ENCODE data around the gene SYNPO2.

DNA sequence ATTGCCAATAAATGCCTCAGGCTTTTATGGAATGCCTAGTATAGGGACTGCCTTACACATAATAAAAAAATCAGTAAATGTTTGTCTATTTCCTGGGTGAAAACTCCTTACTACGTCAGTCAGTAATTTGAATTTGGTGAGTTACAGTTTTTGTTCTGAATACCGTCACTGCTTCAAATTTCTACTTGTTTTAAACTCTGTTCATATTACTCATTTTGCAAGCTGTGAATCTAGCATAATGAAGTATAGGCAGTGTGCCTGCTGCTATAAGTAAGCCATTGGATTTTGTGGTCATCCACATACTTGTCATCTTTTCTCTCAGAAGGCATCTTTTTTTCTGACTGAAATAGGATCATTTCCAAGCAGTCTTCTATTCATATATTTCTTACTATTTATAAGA, 43.1 kb downstream of the SYNPO2 start:
- TF ChIP-seq CBX5 (CRISPR knock-in tag; IDR thresholded peaks at IDR 0.05; ENCODE audit: borderline replicate concordance) (no peak), POLR2A (IDR thresholded peaks at IDR 0.05; ENCODE audit: insufficient read depth in 1 of 2, low read depth in 2 of 2, low read length in 2 of 2) (no peak), JUND (CRISPR knock-in tag; IDR thresholded peaks at IDR 0.05) (no peak), FOXM1 (CRISPR knock-in tag; IDR thresholded peaks at IDR 0.05) (no peak), TOE1 (CRISPR knock-in tag; IDR thresholded peaks at IDR 0.05) (no peak), ZNF234 (CRISPR knock-in tag; conservative IDR thresholded peaks at IDR 0.05) (no peak), RBAK (CRISPR knock-in tag; IDR thresholded peaks at IDR 0.05) (no peak), JUN (CRISPR knock-in tag; IDR thresholded peaks at IDR 0.05) (no peak), TBP (CRISPR knock-in tag; IDR thresholded peaks at IDR 0.05) (no peak)
- TF ChIP-seq, protein P1, sequence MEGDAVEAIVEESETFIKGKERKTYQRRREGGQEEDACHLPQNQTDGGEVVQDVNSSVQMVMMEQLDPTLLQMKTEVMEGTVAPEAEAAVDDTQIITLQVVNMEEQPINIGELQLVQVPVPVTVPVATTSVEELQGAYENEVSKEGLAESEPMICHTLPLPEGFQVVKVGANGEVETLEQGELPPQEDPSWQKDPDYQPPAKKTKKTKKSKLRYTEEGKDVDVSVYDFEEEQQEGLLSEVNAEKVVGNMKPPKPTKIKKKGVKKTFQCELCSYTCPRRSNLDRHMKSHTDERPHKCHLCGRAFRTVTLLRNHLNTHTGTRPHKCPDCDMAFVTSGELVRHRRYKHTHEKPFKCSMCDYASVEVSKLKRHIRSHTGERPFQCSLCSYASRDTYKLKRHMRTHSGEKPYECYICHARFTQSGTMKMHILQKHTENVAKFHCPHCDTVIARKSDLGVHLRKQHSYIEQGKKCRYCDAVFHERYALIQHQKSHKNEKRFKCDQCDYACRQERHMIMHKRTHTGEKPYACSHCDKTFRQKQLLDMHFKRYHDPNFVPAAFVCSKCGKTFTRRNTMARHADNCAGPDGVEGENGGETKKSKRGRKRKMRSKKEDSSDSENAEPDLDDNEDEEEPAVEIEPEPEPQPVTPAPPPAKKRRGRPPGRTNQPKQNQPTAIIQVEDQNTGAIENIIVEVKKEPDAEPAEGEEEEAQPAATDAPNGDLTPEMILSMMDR (CRISPR knock-in tag; IDR thresholded peaks at IDR 0.05), result no peak
- TF ChIP-seq, protein P2, sequence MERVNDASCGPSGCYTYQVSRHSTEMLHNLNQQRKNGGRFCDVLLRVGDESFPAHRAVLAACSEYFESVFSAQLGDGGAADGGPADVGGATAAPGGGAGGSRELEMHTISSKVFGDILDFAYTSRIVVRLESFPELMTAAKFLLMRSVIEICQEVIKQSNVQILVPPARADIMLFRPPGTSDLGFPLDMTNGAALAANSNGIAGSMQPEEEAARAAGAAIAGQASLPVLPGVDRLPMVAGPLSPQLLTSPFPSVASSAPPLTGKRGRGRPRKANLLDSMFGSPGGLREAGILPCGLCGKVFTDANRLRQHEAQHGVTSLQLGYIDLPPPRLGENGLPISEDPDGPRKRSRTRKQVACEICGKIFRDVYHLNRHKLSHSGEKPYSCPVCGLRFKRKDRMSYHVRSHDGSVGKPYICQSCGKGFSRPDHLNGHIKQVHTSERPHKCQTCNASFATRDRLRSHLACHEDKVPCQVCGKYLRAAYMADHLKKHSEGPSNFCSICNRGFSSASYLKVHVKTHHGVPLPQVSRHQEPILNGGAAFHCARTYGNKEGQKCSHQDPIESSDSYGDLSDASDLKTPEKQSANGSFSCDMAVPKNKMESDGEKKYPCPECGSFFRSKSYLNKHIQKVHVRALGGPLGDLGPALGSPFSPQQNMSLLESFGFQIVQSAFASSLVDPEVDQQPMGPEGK (CRISPR knock-in tag; IDR thresholded peaks at IDR 0.05), result no peak
- TF ChIP-seq, protein P3, sequence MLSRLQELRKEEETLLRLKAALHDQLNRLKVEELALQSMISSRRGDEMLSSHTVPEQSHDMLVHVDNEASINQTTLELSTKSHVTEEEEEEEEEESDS (CRISPR knock-in tag; IDR thresholded peaks at IDR 0.05; ENCODE audit: borderline replicate concordance), result no peak

Data from HepG2 (cell line).